Activated T-cell treated with anti-CD3 and anti-CD28 coated beads, Interleukin-2, amount 50 U/mL, for 4 hours (primary cell): Measurements from ENCODE around the gene IL12B. TPM values are rescaled to one million over a fixed set of nuclear protein-coding genes. Genes with fewer than 3 reads are reported as not detected.
A peak's percentile ranks its signal among the peaks of the same experiment; 100 is the strongest.
"Not testable (repeated sequence)": the region's sequence is repeated elsewhere in the genome, so short reads cannot be mapped to it uniquely, and the experiment has no call there.

ENCODE experiments used
- ATAC-seq, 2 donors: fragments of 200-7000 bp; cut with Tn5 transposase; one replicate each; pipeline ENCODE4 v1.10.0; 2021
- DNase-seq: peaks from one replicate; pipeline ENCODE4 v3.0.0-alpha.2; 2020
- H3K27me3 Mint-ChIP-seq: one replicate; pipeline ENCODE4 v1.8.0; 2021; ENCODE audit warnings: low read depth, mixed read lengths
- H3K36me3 Mint-ChIP-seq: one replicate; pipeline ENCODE4 v1.8.0; 2022; ENCODE audit warnings: mixed read lengths; ENCODE audit not compliant: insufficient read depth
- H3K4me1 Mint-ChIP-seq: one replicate; pipeline ENCODE4 v1.8.0; 2021; ENCODE audit warnings: low read depth, mixed read lengths
- H3K4me3 Mint-ChIP-seq: one replicate; pipeline ENCODE4 v1.8.0; 2021; ENCODE audit warnings: mild to moderate bottlenecking, moderate library complexity, mixed read lengths
- H3K9me3 Mint-ChIP-seq: one replicate; pipeline ENCODE4 v1.8.0; 2021; ENCODE audit warnings: mixed read lengths
- total RNA-seq, 3 donors: library from RNA; stranded (reverse); gene quantifications; one replicate each; pipeline ENCODE4 v1.2.1, GENCODE V29; 2021

IL12B gene
- total RNA-seq, 3 donors from 2014 or later: not detected

- Mint-ChIP-seq H3K27me3 (no peaks in the 10 kb centered on the region), H3K4me1 (no peaks in the 10 kb centered on the region), H3K36me3 (peaks cover 2% of the 10 kb centered on the region), H3K9me3 (no peaks in the 10 kb centered on the region), H3K4me3 (no peak overlapping the region)
- ATAC-seq (no peak), DNase-seq (no peak)
Measured at GRCh38 chr5:159290741-159291140, 39.5 kb downstream of the IL12B start.

- no peaks in the 10 kb centered on the region for H3K9me3 Mint-ChIP-seq
- peaks cover 8% of the 10 kb centered on the region for H3K36me3 Mint-ChIP-seq
Measured at GRCh38 chr5:159286420-159287035, 43.8 kb downstream of the IL12B start.

GRCh38 chr5:159274676-159275075, 55.6 kb downstream of the IL12B start:
- Mint-ChIP-seq H3K36me3 (peaks cover 39% of the 10 kb centered on the region), H3K4me3 (no peak overlapping the region), H3K9me3 (no peaks in the 10 kb centered on the region), H3K4me1 (peaks cover 18% of the 10 kb centered on the region), H3K27me3 (no peaks in the 10 kb centered on the region)
- ATAC-seq (no peak), DNase-seq (no peak)

More at GRCh38 chr5:159286420-159287035, 43.8 kb downstream of the IL12B start:
- Mint-ChIP-seq H3K4me3 (no peak overlapping the region), H3K4me1 (no peaks in the 10 kb centered on the region), H3K27me3 (no peaks in the 10 kb centered on the region)
- DNase-seq (no peak), ATAC-seq (peak; percentile 56 to 69)

DNA sequence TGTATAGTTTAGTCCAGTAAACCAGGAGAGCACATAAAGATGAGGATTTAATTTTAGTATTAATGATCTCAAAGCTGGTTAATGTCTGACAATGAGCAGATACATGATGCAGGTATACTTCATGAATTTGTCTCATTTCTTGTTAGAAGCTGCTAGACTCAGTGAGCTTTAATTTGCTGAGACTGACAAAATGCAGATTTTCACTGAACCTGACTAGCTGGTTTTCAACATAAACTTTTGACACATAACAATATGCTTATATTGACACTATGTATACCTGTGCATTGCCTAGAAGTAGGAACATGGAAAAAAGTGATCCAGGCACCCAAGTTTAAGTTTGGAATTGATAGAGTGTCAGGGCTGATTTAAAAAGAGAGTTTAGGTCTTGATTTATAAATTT, 56.4 kb downstream of the IL12B start:
- DNase-seq (no peak), ATAC-seq (no peak)
- Mint-ChIP-seq H3K27me3 (no peaks in the 10 kb centered on the region), H3K4me3 (no peak overlapping the region), H3K4me1 (peaks cover 25% of the 10 kb centered on the region), H3K9me3 (no peaks in the 10 kb centered on the region), H3K36me3 (peaks cover 39% of the 10 kb centered on the region)

GRCh38 chr5:159269723-159270122, 60.6 kb downstream of the IL12B start:
- no peak overlapping the region for H3K4me3 Mint-ChIP-seq
- ATAC-seq (no peak), DNase-seq (no peak)
- peaks cover 48% of the 10 kb centered on the region for H3K36me3 Mint-ChIP-seq
- no peaks in the 10 kb centered on the region for H3K27me3 Mint-ChIP-seq
- no peaks in the 10 kb centered on the region for H3K9me3 Mint-ChIP-seq
- peaks cover 38% of the 10 kb centered on the region for H3K4me1 Mint-ChIP-seq

DNA sequence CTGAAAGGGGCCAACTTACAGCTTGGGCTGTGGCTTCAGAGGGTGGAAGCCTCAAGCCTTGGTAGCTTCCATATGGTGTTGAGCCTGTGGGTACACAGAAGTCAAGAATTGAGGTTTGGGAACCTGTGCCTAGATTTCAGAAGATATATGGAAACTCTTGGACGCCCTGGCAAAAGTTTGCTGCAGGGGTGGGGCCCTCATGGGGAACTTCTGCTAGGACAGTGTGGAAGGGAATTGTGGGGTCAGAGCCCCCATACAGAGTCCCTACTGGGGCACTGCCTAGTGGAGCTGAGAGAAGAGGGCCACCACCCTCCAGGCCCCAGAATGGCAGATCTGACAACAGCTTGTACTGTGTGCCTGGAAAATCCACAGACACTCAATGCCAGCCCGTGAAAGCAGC, 63.5 kb downstream of the IL12B start:
- Mint-ChIP-seq H3K36me3 (peaks cover 37% of the 10 kb centered on the region), H3K4me1 (peaks cover 56% of the 10 kb centered on the region)
- DNase-seq, H3K4me3 Mint-ChIP-seq, ATAC-seq, H3K9me3 Mint-ChIP-seq, H3K27me3 Mint-ChIP-seq: not testable (repeated sequence)

Other genes starting within 250 kb of the IL12B start
- gene EBF1, start 230.6 kb downstream of the IL12B start, total RNA-seq: under 1 TPM; 0.20 to 0.92 (median 0.37) TPM
- 100 to 1,000 TPM in 2 of 3 donors, 10 to 100 TPM in 1; 95.7 to 109 (median 101) TPM for gene RNF145, start 120.9 kb downstream of the IL12B start, total RNA-seq
- gene UBLCP1, start 67.2 kb downstream of the IL12B start, total RNA-seq: 10 to 100 TPM; 39.7 to 43.9 (median 42.7) TPM